Measurements from ENCODE around the gene SERPINB7. TPM values are rescaled to one million over a fixed set of nuclear protein-coding genes. Genes with fewer than 3 reads are reported as not detected.

SERPINB7 gene
- total and polyA plus RNA-seq, 2 of the 8 experiments (the other 6 are each of a cell fraction or from before 2014, with no cell fraction given), result not detected

DNA sequence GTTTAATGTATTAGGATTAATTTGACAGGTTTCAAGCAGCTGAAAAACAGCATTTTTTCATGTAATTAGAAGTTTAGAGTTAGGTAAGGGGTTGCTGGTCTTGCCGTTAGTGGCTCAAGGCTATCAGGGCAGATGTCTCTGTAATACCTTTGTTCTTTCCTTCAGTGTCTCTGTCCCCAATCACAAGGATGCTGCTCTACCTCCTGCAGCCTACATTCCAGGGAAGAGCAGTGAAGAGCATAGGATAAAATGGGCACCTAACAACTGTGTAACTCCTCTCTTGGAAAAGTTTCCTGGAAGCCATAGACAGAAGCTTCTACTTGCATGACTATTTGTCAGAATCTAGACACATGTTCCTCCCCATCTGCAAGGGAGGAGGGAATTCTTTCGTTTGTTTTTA, 9.4 kb upstream of the SERPINB7 start:
- no peak overlapping the region for H3K27ac ChIP-seq (ENCODE audit: low read depth, low read length)
- no peak overlapping the region for H4K8ac ChIP-seq (ENCODE audit: extremely low read depth, insufficient read depth, low read length)
- no peaks in the 10 kb centered on the region for H3K23me2 ChIP-seq (ENCODE audit: low read depth, low read length)
- H3K79me1 ChIP-seq (ENCODE audit: low read depth, low read length), result no peaks in the 10 kb centered on the region
- no peak for FAIRE-seq
- H4K5ac ChIP-seq (ENCODE audit: insufficient read length, low read depth, low read length), result no peak overlapping the region
- no peaks in the 10 kb centered on the region for H3K4me1 ChIP-seq (replicated peaks in 1 of 4; ENCODE audit: control insufficient read depth in 3 of 4, insufficient read depth in 4 of 4, low read length in 3 of 4)
- DNase-seq (ENCODE audit: low read depth in 1 of 2, low spot score in 2 of 2), result no peak
- no peak overlapping the region for H3K4ac ChIP-seq (replicated peaks; ENCODE audit: insufficient read length, low read depth, low read length)
- H3K56ac ChIP-seq (replicated peaks; ENCODE audit: insufficient read length, low read depth, low read length), result no peak overlapping the region
- no peak overlapping the region; the same call in 1 of the 2 replicates for H2AFZ ChIP-seq (ENCODE audit: low read length)
- H3K27me3 ChIP-seq (replicated peaks in 1 of 4; ENCODE audit: control insufficient read depth in 3 of 4, extremely low read depth in 1 of 4, insufficient read depth in 3 of 4, low read length in 3 of 4), result no peaks in the 10 kb centered on the region
- no peak overlapping the region for H2BK20ac ChIP-seq (ENCODE audit: low read length)
- TF ChIP-seq MAFK (IDR thresholded peaks at IDR 0.05; ENCODE audit: low read depth, low read length) (no peak), TEAD4 (IDR thresholded peaks at IDR 0.05; ENCODE audit: low read depth, low read length) (peak; percentile 61)
- H2AK5ac ChIP-seq (ENCODE audit: low read depth, low read length), result no peak overlapping the region
- H3K18ac ChIP-seq (ENCODE audit: extremely low read depth, low read length), result no peak overlapping the region
- H3K23ac ChIP-seq (ENCODE audit: insufficient read length), result no peak overlapping the region
- no peak overlapping the region for H3K4me2 ChIP-seq (ENCODE audit: insufficient read depth in 1 of 2, low read depth in 2 of 2, low read length in 2 of 2)
- WGBS, 2 experiments (ENCODE audit: extremely low coverage in 1 of 2, insufficient coverage in 1 of 2, insufficient read length in 1 of 2, insufficient replicate concordance in 2 of 2, low coverage in 1 of 2, low lambda C conversion rate in 2 of 2, missing lambda C conversion rate in 1 of 2), result 87% methylated on average over 2 of the region's 2 CpGs; no CpG with 5 or more reads in 1 of the 2 experiments
- no peaks in the 10 kb centered on the region for H4K20me1 ChIP-seq (replicated peaks in 1 of 2; ENCODE audit: control insufficient read depth in 1 of 2, insufficient read depth in 2 of 2, low read length in 2 of 2)
- no peak overlapping the region for H3K14ac ChIP-seq (ENCODE audit: insufficient read length)
- ChIA-PET POLR2A (ENCODE audit: partially characterized antibody) (no interaction called here), CTCF (ENCODE audit: partially characterized antibody) (interaction anchor here (0.6 to 0.7 kb wide), 2 partner anchors 36 to 58 kb away, joined by 3 to 4 read pairs; no protein-coding TSS in a partner anchor)
- H2BK12ac ChIP-seq (ENCODE audit: low read depth, low read length), result no peak overlapping the region
- H3K4me3 ChIP-seq (ENCODE audit: extremely low read depth in 1 of 4, insufficient read depth in 2 of 4, low read depth in 3 of 4, low read length in 4 of 4), result no peak overlapping the region
- no peak overlapping the region for H2BK120ac ChIP-seq (replicated peaks; ENCODE audit: low read depth, low read length)
- H2BK5ac ChIP-seq (ENCODE audit: low read depth, low read length), result no peak overlapping the region
- no peak overlapping the region for H4K91ac ChIP-seq (replicated peaks; ENCODE audit: insufficient read length, low read length)
- no peaks in the 10 kb centered on the region for H3K79me2 ChIP-seq (ENCODE audit: control insufficient read depth in 1 of 2, insufficient read depth in 2 of 2, low read length in 2 of 2)
- H3K36me3 ChIP-seq (ENCODE audit: control insufficient read depth in 2 of 4, insufficient read depth in 4 of 4, low read length in 3 of 4), result no peaks in the 10 kb centered on the region
- no peak overlapping the region for H2BK15ac ChIP-seq (ENCODE audit: low read length)
- no peak overlapping the region for H3K9ac ChIP-seq (replicated peaks in 1 of 4; ENCODE audit: extremely low read depth in 1 of 4, low read depth in 3 of 4, low read length in 3 of 4)
- H3K9me3 ChIP-seq (ENCODE audit: insufficient read depth in 2 of 2, low read depth in 1 of 2, low read length in 1 of 2), result peaks cover 0 to 7% of the 10 kb centered on the region in 2 experiments; a peak in 1 of 4 replicates

Measured in H1 (cell line).